EL (cell line): Measurements from ENCODE around the gene DNAJC5G.
"Not testable (repeated sequence)": the region's sequence is repeated elsewhere in the genome, so short reads cannot be mapped to it uniquely, and the experiment has no call there.

Experiments used
- DNase-seq: peaks from one replicate; pipeline ENCODE4 v3.0.0-alpha.2; 2016

Gene DNAJC5G

DNA sequence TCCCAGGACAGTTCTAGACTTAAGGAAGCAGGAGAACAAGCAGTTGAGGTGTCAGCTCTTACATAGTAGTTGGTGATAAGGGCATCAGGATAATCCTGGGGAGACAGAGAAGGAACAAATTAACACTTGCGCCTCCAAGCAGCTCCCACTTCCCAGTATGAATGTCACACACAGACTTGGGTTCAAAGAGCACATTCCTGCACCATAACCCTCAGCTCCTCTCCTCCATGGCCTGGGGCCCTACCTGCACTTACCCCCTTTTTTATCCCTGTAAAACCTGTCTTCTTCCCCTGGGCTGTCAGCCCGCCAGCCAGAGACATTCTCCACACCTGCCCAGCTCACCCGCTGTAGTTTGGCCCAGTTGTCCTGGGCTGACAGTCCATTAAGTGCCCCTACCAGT, 36.9 kb downstream of the DNAJC5G start:
- DNase-seq = no peak

- DNase-seq = no peak
These were observed 38.8 kb downstream of the DNAJC5G start for GRCh38 chr2:27313882-27314645.

- no peak for DNase-seq
These were observed 39.5 kb downstream of the DNAJC5G start for GRCh38 chr2:27314709-27315108.

GRCh38 chr2:27315122-27315521, 39.9 kb downstream of the DNAJC5G start:
- DNase-seq = no peak

DNA sequence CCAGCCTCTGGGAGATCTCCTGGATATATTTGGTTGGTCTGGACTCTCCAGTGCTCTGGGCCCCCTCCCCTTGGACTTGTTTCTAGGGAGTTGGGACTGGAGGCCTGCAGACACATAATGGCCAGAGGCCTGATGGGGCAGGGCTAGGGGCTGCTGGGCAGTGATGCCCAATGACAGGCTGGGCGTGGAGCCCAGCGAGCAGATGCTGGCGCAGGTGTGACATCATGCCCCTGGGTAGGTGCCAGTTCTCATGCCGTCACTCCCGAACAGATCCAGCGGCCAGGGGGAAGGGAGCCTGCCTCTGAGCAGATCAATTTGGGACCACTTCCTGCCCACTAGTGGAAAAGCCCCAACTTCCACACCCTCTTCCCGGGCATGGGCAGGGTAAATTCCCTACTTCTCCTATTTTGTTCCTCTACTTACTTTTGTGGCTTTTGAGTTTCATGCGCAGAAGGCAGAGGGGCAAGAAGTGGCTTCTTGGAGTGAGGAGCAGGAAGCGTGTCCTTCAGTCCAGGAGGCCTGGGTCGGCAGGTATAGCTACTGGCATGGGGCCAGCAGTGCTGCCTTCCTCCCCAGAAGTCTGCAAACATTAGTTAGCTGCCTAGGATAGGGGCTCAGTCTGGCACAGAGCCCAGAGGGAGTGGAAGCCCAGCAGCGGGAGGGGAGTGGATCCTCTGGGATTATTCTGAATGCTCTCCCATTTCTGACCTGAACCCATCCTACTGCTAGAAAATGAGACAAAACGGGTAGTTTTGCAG, 41.6 kb downstream of the DNAJC5G start:
- DNase-seq = no peak

GRCh38 chr2:27319839-27320238, 44.6 kb downstream of the DNAJC5G start:
- not testable (repeated sequence) for DNase-seq

GRCh38 chr2:27320958-27321543, 45.8 kb downstream of the DNAJC5G start:
- peak; percentile 99 for DNase-seq

- no peak for DNase-seq
These were observed 47.1 kb downstream of the DNAJC5G start for GRCh38 chr2:27322301-27322765.

DNA sequence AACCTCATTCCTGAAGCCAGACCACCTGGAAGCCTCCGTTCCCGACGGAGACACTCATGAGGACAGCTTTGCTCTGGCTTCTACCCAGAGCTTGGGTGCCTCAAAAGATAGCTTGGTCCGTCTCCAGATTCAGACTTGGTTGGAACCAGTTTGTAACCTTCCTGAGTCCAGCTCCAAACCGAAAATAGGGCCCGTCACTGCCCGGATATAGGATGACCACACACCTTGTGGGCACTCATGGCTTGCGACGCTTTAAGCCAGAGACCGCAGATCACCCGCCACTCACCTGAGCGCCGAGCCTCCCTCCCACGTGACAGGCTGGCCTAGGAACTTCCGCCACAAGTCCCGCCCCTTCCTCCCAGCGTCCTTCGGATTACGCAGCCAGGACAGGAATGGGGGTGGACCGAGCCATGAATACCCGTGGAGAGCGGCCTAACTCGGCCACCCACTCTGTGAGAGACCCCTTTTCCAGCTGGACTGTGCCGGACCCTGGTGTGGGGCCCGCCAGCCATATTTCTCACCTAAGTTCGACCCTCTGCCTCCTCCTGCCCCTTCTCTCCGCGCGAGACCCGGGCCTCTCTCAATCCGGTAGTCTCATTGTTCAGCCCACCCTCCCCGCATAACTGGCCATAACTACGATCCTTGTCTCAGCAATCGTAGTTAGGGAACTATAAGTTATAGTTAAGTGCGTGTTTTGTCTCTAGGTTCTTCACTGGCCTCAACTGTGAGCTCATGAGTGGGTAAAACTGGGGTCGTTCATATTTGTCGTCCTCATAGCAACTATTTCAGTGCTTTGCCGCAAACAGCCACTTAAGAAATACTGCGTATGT, 47.7 kb downstream of the DNAJC5G start, which contains the start of gene MPV17:
MPV17 (minus strand) TSS at position 332 of the 830 bp plus-strand sequence. CDS start 580 bp downstream, outside the sequence.
- DNase-seq = peak; percentile 89

DNA sequence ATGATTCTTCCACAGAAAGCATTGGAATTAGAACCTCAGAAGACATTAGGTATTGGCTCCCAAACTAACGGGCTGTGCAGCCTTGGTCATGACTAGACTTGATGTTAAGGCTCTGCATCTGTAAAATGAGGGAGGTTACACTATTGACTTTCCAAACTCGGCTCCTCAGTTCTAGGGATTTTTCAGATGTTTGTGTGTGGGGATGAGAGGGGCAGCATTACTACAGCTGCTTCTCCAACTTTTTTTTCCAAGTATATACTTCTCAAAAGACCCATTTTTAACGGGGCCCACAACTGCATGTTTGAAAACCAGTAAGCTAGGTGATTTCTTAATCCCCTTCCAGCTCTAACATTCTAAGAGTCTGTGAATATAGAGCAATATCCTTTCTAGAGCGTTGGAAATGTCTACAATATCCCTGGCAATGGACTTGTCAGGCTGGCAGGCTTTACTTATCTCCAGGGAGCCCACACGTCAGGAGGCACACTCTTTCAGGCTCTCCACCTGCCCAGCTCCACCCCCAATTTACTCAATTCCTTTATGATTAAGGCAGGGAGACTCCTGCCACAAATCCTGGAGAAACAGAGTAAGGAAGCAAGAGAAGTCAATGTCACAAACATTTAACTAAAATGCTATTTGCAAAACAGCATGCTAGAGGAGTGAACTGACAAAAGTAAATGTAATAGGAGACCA, 48.5 kb downstream of the DNAJC5G start:
- DNase-seq = no peak

DNA sequence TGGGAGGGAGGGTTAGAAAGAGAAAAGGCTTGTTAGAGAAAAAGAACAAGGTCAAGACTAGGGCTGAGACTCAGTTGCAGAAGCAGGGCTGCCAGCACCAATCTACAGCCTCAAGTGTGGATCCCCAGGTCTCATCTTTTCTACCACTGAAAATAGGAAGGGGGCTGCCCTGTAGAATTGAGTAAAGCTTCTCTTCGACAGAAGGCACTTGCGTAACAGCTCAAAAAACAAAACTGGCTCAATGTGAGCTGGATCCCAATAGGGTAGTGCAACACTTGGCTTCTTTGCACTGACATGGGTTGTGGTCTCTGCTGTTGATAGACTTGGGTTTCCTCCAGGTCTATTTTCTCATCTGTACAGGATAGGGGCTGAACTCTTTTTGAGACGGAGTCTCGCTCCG, 49.5 kb downstream of the DNAJC5G start:
- no peak for DNase-seq
